K562 (cell line): ENCODE measurements around the gene SLC33A1. TPM values are rescaled to one million over a fixed set of nuclear protein-coding genes. Genes with fewer than 3 reads are reported as not detected.
A peak's percentile ranks its signal among the peaks of the same experiment; 100 is the strongest.

Source experiments
- ARHGAP35 ChIP-seq: fragments of 450-650 bp; IDR thresholded peaks from 2 replicates; pipeline ENCODE4 v1.6.1; 2018; ENCODE audit not compliant: partially characterized antibody
- CEBPB ChIP-seq: fragments of 450-650 bp; IDR thresholded peaks from 2 replicates; pipeline ENCODE4 v1.6.1; 2016; ENCODE audit warnings: missing genetic modification characterization, missing compliant biosample characterization
- CGGBP1 ChIP-seq: fragments of 250-450 bp; sonication (Bioruptor Pico); IDR thresholded peaks from 2 replicates; pipeline ENCODE4 v1.9.0; 2021; ENCODE audit warnings: mild to moderate bottlenecking
- CREB1 ChIP-seq, 2 experiments: sonication (generic) in 1 of 2; formaldehyde crosslinking in 1 of 2; IDR thresholded peaks; 2 replicates each; pipeline versions ENCODE4 v1.6.1 to v1.8.0; 2012 to 2022; ENCODE audit warnings: inconsistent platforms in 1 of 2, mild to moderate bottlenecking in 1 of 2, missing genetic modification reagents in 1 of 2, moderate library complexity in 1 of 2
- E2F5 ChIP-seq: sonication (generic); formaldehyde crosslinking; IDR thresholded peaks from 2 replicates; pipeline ENCODE4 v1.8.0; 2022; ENCODE audit warnings: mild to moderate bottlenecking, missing genetic modification reagents
- ESRRA ChIP-seq: fragments of 450-650 bp; IDR thresholded peaks from 2 replicates; pipeline ENCODE4 v1.6.1; 2014; ENCODE audit warnings: low read depth, mild to moderate bottlenecking, moderate library complexity, borderline replicate concordance
- FOSL1 ChIP-seq: fragments of 200-800 bp; sonication (Bioruptor generic); conservative IDR thresholded peaks from 2 replicates; pipeline ENCODE4 v1.6.1; 2016; ENCODE audit warnings: missing genetic modification characterization, missing compliant biosample characterization
- FOXK1 ChIP-seq: sonication (generic); formaldehyde crosslinking; IDR thresholded peaks from 2 replicates; pipeline ENCODE4 v1.8.0; 2022; ENCODE audit warnings: missing genetic modification reagents, mild to moderate bottlenecking, borderline replicate concordance
- GTF2B ChIP-seq: IDR thresholded peaks from 2 replicates; pipeline ENCODE4 v1.6.1; 2011; ENCODE audit not compliant: insufficient read length; ENCODE audit errors: extremely low read depth
- HDAC1 ChIP-seq, 2 experiments: fragments of 450-650 bp; IDR thresholded peaks; 2 replicates each; pipeline ENCODE4 v1.6.1; 2016 to 2017; ENCODE audit warnings: inconsistent platforms in 1 of 2, mild to moderate bottlenecking in 1 of 2, moderate library complexity in 1 of 2
- HNRNPLL ChIP-seq: fragments of 200-400 bp; formaldehyde crosslinking; IDR thresholded peaks from 2 replicates; pipeline ENCODE4 v1.6.1; 2017; ENCODE audit warnings: low read length, low read depth, mild to moderate bottlenecking; ENCODE audit not compliant: poor library complexity, severe bottlenecking
- KLF1 ChIP-seq: fragments of 450-650 bp; IDR thresholded peaks from 2 replicates; pipeline ENCODE4 v1.6.1; 2016; ENCODE audit warnings: missing genetic modification characterization, missing compliant biosample characterization
- MAZ ChIP-seq, 2 experiments: fragments of 450-650 bp in 1 of 2; sonication (generic) in 1 of 2; formaldehyde crosslinking; IDR thresholded peaks in 1 of 2; conservative IDR thresholded peaks in 1 of 2; 2 replicates each; pipeline versions ENCODE4 v1.4.0 to v1.5.0; 2020; ENCODE audit warnings: mild to moderate bottlenecking in 1 of 2, missing genetic modification reagents in 1 of 2
- NEUROD1 ChIP-seq: fragments of 150-350 bp; IDR thresholded peaks from 2 replicates; pipeline ENCODE4 v1.6.1; 2014; ENCODE audit warnings: borderline replicate concordance, low read length, low read depth; ENCODE audit not compliant: partially characterized antibody
- NFE2L1 ChIP-seq: fragments of 450-650 bp; IDR thresholded peaks from 2 replicates; pipeline ENCODE4 v1.6.1; 2016; ENCODE audit warnings: missing genetic modification characterization, low read depth, mild to moderate bottlenecking, missing compliant biosample characterization, moderate library complexity, borderline replicate concordance
- NR1H2 ChIP-seq: sonication (generic); formaldehyde crosslinking; IDR thresholded peaks from 2 replicates; pipeline ENCODE4 v1.4.0; 2020; ENCODE audit warnings: mild to moderate bottlenecking, missing genetic modification reagents
- SMARCC2 ChIP-seq: fragments of 450-650 bp; IDR thresholded peaks from 2 replicates; pipeline ENCODE4 v1.6.1; 2017; ENCODE audit warnings: antibody characterized with exemption, moderate library complexity, mild to moderate bottlenecking, low read depth
- TFAM ChIP-seq: fragments of 250-450 bp; sonication (Bioruptor Pico); conservative IDR thresholded peaks from 2 replicates; pipeline ENCODE4 v1.5.0; 2021; ENCODE audit warnings: mild to moderate bottlenecking, moderate library complexity
- ZBED1 ChIP-seq: IDR thresholded peaks from 2 replicates; pipeline ENCODE4 v1.6.1; 2014
- ZNF699 ChIP-seq: fragments of 250-450 bp; sonication (Bioruptor Pico); IDR thresholded peaks from 2 replicates; pipeline ENCODE4 v1.8.0; 2021; ENCODE audit warnings: mild to moderate bottlenecking, moderate library complexity; ENCODE audit not compliant: insufficient replicate concordance
- polyA plus RNA-seq, 8 experiments: library from polyadenylated mRNA; depleted of rRNA in 4 of 8; stranded (reverse) in 5 of 8; unstranded in 3 of 8; fragments of >200 nt; fragmentation: Nextera tagmentation in 2 of 8; fragmentation: Illumina TruSeq in 1 of 8; extraction: Ambion mirVana in 2 of 8; extraction: Trizol in 1 of 8; gene quantifications; 2 replicates each; pipeline versions ENCODE4 v1.2.1 to v1.2.3, GENCODE V29; 2011 to 2014; ENCODE audit warnings: inconsistent platforms in 1 of 8, missing spikeins in 1 of 8
- total RNA-seq, 7 experiments: library from RNA; depleted of rRNA in 6 of 7; stranded (reverse); fragments of >200 nt in 6 of 7; fragmentation: Illumina TruSeq in 2 of 7; extraction: Trizol in 2 of 7; gene quantifications; 2 replicates each; pipeline versions ENCODE4 v1.2.1 to v1.2.3, GENCODE V29; 2011 to 2021; ENCODE audit warnings: low replicate concordance in 1 of 7
- TF ChIP-seq, protein P1 (sequence below): fragments of 450-650 bp; formaldehyde crosslinking; IDR thresholded peaks from 2 replicates; pipeline ENCODE4 v1.4.0; 2022; ENCODE audit warnings: missing genetic modification characterization
- TF ChIP-seq, protein P2 (sequence below): IDR thresholded peaks from 2 replicates; pipeline ENCODE4 v1.6.1; 2012; ENCODE audit warnings: low read depth, low read length, improper control_type of control experiment, borderline replicate concordance

Gene SLC33A1
- total and polyA plus RNA-seq, 9 of the 15 experiments (the other 6 are each of a cell fraction or from before 2014, with no cell fraction given): 6.2 to 26.8 (median 19.6) TPM

DNA sequence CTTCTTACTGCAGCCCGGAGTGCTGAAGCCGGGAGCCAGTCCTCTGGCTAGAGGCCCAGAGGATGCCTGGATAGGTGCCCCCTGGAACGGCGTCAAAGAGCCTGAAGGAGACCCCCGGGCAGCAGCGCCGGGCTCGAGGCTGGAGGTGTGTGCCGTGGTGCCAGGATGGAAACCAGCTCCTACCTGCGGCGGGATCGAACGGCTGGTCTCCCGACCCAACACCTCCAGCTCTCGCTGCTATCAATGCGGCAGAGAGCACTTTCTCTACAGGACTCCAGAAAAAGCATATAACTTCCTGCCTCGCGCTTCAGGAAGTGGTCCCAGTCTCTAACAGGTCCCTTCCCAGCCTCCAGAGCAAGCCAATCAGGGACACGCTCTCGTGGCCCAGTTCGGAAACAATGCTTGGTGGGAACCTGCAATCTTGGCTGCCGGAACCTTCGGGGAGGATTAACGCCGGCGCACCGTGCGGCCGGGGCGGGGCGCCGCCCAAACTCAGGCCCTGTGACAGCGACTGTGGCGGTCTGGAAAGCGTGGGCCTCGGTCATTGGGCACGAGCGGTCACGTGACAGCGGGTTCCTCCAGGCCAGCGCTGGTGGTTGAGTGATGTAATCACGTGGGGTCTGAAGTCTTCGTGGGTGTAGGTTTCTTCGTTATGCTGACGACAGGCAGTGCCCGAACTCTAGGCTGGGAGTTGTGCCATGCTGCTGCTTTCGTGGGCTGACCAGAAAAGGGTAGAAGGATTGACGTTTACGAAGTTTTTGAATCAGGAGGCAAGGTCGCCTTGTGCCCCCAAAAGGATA lies at the start of gene SLC33A1 (continued):
- TF ChIP-seq HDAC1 (IDR thresholded peaks at IDR 0.05) (peak in 1 of 2 experiments; percentile 50; a peak in 1 of 4 replicates), E2F5 (CRISPR knock-in tag) (no peak), ZBED1 (no peak), ZNF699 (CRISPR knock-in tag) (no peak), GTF2B (no peak), ESRRA (peak; percentile 87; the same call in 1 of the 2 replicates), CREB1 (IDR thresholded peaks at IDR 0.05) (peak; percentile 73), CREB1 (CRISPR knock-in tag; IDR thresholded peaks at IDR 0.05) (peak; percentile 71), CGGBP1 (CRISPR knock-in tag) (no peak; the same call in 1 of the 2 replicates), TFAM (CRISPR knock-in tag) (no peak), SMARCC2 (no peak), KLF1 (tag) (peak; percentile 94), FOXK1 (CRISPR knock-in tag) (no peak), NEUROD1 (peak; percentile 83), HNRNPLL (peak; percentile 46), FOSL1 (peak; percentile 70), NFE2L1 (tag) (no peak), MAZ (CRISPR knock-in tag; conservative IDR thresholded peaks at IDR 0.05 in 1 of 2, IDR thresholded peaks at IDR 0.05 in 1 of 2) (peak; percentile 92 to 97), CEBPB (tag) (no peak; the same call in 1 of the 2 replicates), NR1H2 (CRISPR knock-in tag) (no peak), ARHGAP35 (no peak)
- TF ChIP-seq, protein P1, sequence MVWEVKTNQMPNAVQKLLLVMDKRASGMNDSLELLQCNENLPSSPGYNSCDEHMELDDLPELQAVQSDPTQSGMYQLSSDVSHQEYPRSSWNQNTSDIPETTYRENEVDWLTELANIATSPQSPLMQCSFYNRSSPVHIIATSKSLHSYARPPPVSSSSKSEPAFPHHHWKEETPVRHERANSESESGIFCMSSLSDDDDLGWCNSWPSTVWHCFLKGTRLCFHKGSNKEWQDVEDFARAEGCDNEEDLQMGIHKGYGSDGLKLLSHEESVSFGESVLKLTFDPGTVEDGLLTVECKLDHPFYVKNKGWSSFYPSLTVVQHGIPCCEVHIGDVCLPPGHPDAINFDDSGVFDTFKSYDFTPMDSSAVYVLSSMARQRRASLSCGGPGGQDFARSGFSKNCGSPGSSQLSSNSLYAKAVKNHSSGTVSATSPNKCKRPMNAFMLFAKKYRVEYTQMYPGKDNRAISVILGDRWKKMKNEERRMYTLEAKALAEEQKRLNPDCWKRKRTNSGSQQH (CRISPR knock-in tag): no peak
- TF ChIP-seq, protein P2, sequence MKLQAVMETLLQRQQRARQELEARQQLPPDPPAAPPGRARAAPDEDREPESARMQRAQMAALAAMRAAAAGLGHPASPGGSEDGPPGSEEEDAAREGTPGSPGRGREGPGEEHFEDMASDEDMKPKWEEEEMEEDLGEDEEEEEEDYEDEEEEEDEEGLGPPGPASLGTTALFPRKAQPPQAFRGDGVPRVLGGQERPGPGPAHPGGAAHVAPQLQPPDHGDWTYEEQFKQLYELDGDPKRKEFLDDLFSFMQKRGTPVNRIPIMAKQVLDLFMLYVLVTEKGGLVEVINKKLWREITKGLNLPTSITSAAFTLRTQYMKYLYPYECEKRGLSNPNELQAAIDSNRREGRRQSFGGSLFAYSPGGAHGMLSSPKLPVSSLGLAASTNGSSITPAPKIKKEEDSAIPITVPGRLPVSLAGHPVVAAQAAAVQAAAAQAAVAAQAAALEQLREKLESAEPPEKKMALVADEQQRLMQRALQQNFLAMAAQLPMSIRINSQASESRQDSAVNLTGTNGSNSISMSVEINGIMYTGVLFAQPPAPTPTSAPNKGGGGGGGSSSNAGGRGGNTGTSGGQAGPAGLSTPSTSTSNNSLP: peak; percentile 96
